HUES64 (cell line): ENCODE data around the gene TSHZ3.

Source experiments
- H3K27ac ChIP-seq: 2 replicates; pipeline ENCODE4 v1.7.0; 2013; ENCODE audit warnings: low read depth, low read length, inconsistent platforms
- H3K27me3 ChIP-seq: 2 replicates; pipeline ENCODE4 v1.6.1; 2013; ENCODE audit warnings: mild to moderate bottlenecking, low read length; ENCODE audit not compliant: insufficient read depth
- H3K36me3 ChIP-seq: 2 replicates; pipeline ENCODE4 v1.6.1; 2013; ENCODE audit warnings: mild to moderate bottlenecking, low read length; ENCODE audit not compliant: insufficient read depth
- H3K4me1 ChIP-seq: 2 replicates; pipeline ENCODE4 v1.6.1; 2013; ENCODE audit warnings: mild to moderate bottlenecking, low read length, moderate library complexity; ENCODE audit not compliant: insufficient read depth
- H3K4me3 ChIP-seq: 2 replicates; pipeline ENCODE4 v1.5.1; 2013; ENCODE audit warnings: mild to moderate bottlenecking, low read length, moderate library complexity
- H3K9ac ChIP-seq: 2 replicates; pipeline ENCODE4 v1.6.1; 2013; ENCODE audit warnings: mild to moderate bottlenecking, low read depth, low read length
- H3K9me3 ChIP-seq: 2 replicates; pipeline ENCODE4 v1.6.1; 2013; ENCODE audit warnings: low read depth, low read length; ENCODE audit not compliant: insufficient read depth
- WGBS: fragments of 150-250, 120-280 bp; methylation state at CpG from one replicate; pipeline ENCODE4 v1.1.7; 2013; ENCODE audit warnings: missing lambda C conversion rate; 5-methylcytosine and 5-hydroxymethylcytosine counted together

The TSHZ3 gene

DNA sequence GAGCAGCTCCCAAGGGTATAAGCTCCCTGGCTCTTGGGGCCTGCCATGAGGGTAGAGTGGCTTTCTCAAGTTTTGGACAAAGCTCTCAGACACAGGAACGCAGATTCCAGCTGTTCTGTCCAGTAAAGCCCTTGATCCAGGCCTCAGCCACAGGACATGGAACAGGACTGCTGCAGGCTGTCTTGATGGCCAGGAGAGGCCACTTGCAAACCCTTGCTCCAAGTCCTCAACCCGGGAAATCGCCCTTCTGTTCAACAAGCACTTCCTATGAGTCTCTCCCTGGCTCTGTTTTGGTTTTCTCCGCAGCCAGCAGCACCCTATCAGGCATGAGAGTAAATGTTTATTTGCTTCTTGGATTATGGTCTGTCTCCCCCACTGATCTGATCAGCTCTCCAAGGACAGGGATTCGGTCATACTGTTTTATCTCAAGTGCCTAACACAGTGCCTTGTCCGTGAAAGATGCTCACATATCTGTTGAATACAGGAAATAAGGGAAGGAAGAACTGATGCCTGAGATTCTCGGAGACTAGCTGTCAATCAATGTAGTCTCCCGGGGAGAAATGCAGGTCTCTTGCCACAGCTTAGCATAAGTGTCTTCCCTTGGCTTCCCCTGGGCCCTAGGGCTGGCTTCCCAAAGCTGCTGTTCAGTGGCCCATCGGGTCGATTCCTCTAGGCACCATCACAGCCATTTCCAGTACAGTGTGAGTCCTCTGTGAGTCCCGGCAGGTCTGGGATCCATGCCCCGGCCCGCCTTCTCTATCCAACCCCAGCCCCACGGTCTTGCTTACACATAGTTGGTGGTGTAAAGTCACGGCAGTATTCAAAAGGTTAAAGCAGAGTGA is 90.8 kb downstream of the TSHZ3 start:
- H3K4me3 ChIP-seq, result no peak overlapping the region
- WGBS, result 79% methylated on average over 15 of the region's 15 CpGs
- H3K27me3 ChIP-seq, result no peaks in the 10 kb centered on the region
- H3K4me1 ChIP-seq, result peaks cover 6% of the 10 kb centered on the region
- H3K9ac ChIP-seq, result no peak overlapping the region
- H3K36me3 ChIP-seq, result no peaks in the 10 kb centered on the region
- H3K27ac ChIP-seq, result no peak overlapping the region
- no peaks in the 10 kb centered on the region for H3K9me3 ChIP-seq

DNA sequence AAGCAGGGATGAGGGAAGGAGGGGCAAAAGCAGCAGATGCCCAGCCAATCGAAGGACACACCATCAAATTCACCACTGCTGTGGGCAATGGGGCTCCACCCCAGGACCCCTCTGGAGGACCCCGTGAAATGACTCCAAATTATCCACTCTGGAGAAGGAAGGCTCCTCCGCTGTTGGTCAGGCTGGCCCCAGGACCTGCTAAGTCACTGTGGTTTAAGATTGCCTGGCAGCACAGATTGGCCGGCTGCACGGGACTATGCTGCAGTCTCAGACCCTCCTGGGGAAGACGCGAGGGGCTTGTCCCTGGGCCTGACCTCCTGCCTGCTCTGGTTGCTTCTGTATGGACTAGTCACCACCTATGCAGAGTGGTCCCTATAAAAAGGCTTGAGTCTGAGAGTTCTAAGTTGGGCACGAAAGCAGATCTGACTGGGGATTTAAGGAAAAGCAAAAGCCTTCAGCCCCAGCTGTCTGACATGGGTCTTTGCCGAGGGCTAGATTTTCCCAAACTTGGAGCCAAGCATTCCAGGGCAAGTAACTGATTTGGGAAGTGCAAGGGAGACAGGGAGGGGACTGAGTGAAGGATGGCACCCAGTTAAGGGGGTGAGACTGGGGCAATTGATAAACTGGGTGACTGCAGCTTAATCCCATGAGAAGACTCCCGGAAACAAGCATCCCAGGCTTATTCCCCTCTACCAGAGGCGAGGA is 91.7 kb downstream of the TSHZ3 start:
- Histone ChIP-seq H3K27me3 (no peaks in the 10 kb centered on the region), H3K27ac (no peak overlapping the region), H3K4me3 (no peak overlapping the region), H3K9ac (no peak overlapping the region), H3K4me1 (peaks cover 4% of the 10 kb centered on the region), H3K36me3 (no peaks in the 10 kb centered on the region), H3K9me3 (no peaks in the 10 kb centered on the region)
- WGBS, result 95% methylated on average over 11 of the region's 11 CpGs

DNA sequence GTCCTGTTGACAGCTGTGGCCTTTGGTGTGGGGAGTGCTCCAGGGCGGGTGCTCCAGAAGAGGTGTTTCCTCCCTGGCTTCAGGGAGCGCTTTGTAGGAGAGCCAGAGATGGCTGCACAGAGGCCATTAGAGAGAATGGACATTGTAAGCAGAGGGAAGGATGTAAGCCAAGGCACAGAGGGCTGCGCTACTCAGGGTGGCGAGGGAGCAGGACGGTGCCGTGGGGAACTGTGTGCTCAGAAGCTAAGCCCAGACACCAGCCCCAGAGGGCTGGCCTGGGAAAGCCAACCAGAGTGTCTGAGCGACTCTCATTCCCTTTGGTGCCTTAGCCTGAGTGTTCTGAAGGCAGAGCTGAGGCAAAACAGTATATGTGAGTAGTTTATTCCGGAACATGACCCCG is 92.2 kb downstream of the TSHZ3 start:
- H3K4me1 ChIP-seq, result 0 out of 2 replicates have a peak, but pooled peaks cover 3% of the 10 kb centered on the region
- H3K9me3 ChIP-seq, result no peaks in the 10 kb centered on the region
- no peak overlapping the region for H3K27ac ChIP-seq
- WGBS, result 95% methylated on average over 9 of the region's 9 CpGs
- no peaks in the 10 kb centered on the region for H3K27me3 ChIP-seq
- H3K9ac ChIP-seq, result no peak overlapping the region
- no peak overlapping the region for H3K4me3 ChIP-seq
- no peaks in the 10 kb centered on the region for H3K36me3 ChIP-seq

DNA sequence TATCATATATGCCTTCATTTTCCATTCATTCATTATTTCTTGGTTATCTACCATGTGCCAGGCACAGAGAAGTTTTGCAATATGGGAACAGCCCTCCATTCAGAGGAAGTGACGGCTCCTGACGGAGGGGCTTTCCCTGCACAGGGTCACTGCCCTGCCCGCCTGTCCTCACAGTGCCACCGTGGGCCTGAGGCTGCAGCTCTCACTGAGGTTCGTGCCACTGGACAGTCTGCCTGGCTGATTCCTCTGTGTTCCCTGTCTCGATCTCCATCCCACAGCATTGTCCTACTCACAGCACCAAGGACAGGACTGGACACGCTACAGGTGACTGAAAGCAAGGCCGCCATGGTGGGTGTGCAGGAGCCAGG is 92.7 kb downstream of the TSHZ3 start:
- H3K9ac ChIP-seq, result no peak overlapping the region
- H3K36me3 ChIP-seq, result no peaks in the 10 kb centered on the region
- H3K9me3 ChIP-seq, result no peaks in the 10 kb centered on the region
- no peak overlapping the region for H3K4me3 ChIP-seq
- 0 out of 2 replicates have a peak, but pooled peaks cover 3% of the 10 kb centered on the region for H3K4me1 ChIP-seq
- no peak overlapping the region for H3K27ac ChIP-seq
- no peaks in the 10 kb centered on the region for H3K27me3 ChIP-seq
- WGBS, result 95% methylated on average over 8 of the region's 8 CpGs

DNA sequence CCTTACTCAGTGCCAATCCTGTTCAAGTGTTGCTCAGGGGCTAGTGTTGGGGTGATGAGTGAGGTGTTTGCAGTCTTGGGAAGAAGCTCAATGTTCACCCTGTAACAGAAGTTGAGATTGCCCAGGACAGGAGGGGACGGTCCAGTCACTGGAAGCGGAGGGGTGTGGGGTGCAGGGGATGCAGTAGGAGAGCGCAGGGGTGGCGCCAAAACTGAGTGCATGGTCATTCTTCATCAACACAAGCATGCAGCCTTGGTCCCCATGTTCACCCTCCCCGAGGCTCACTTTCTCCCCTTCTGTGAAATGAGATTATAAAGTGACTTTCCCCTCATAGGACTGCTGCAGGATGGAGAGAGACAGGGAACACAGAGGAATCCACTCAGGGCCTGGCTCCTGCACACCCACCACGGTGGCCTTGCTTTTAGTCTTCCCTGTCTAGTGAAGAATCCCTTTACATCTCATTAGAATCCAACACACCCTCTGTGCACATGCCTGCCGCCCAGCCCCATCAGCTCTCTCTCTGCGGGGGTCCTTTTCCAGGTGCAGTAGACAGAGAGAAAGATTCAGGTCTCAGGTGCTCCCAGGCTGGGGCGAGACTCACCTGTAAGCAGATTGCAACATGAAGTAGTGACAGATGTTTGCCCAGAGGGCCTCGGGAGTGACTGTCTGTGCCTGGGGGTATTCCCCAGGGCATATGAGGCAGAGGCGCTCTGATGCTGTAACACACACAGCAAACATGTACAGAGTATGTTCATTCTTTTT is 93.2 kb downstream of the TSHZ3 start:
- 90% methylated on average over 9 of the region's 11 CpGs for WGBS
- Histone ChIP-seq H3K9me3 (no peaks in the 10 kb centered on the region), H3K36me3 (no peaks in the 10 kb centered on the region), H3K9ac (no peak overlapping the region), H3K4me3 (no peak overlapping the region), H3K27me3 (no peaks in the 10 kb centered on the region), H3K4me1 (0 out of 2 replicates have a peak, but pooled peaks cover 3% of the 10 kb centered on the region), H3K27ac (no peak overlapping the region)

DNA sequence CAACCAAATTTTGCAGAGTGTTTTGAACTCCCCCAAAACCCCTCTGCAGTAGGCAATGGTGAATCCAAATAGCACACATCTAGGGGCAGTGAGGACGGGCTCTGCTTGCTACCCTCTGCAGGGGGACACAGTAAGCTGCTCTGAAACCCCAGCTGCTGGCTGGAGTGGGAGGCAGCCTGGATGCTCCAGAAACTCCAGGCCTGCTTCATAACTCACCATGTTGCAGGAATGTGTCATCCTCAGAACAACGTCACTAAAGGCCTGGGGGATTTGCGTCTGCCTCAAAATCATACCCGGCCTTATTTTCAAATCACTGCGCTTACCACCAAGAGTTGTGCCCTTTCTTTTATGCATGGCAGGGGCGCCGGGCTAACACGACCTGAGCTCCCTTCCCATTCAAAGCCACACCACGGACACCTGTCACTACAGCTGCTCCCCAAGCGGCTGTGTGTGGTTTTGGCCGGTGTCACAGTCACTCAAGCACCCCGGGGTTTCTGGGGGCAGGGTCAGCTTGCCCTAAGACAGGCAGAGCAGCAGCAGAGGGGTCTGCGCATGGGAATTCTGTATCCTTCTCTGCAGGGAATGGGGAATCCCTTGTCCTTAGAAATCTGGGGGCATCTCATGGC is 93.9 kb downstream of the TSHZ3 start:
- Histone ChIP-seq H3K4me1 (0 out of 2 replicates have a peak, but pooled peaks cover 3% of the 10 kb centered on the region), H3K27me3 (no peaks in the 10 kb centered on the region), H3K9ac (no peak overlapping the region), H3K9me3 (no peaks in the 10 kb centered on the region), H3K36me3 (no peaks in the 10 kb centered on the region), H3K4me3 (no peak overlapping the region), H3K27ac (no peak overlapping the region)
- 88% methylated on average over 13 of the region's 13 CpGs for WGBS

DNA sequence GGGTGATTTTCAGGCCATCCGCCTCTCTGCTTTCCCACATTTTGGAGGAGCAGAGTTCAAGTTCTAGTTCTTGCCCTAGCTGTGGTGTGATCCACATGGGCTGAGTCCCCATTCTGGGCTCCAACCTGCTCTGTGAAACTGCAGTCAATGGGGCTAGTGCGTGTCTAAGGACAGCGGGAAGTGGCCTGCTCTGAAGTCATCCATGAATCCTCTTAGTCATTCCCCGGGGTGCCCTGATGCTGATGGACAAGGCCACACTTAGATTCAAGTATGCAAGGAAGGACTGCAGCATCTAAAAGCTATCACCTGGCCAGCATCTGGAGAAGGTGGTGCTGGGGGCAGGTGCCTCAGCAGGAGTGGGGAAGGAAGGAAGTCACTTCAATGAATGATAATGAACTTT is 94.6 kb downstream of the TSHZ3 start:
- 92% methylated on average over 4 of the region's 4 CpGs for WGBS
- Histone ChIP-seq H3K36me3 (no peaks in the 10 kb centered on the region), H3K27me3 (no peaks in the 10 kb centered on the region), H3K27ac (no peak overlapping the region), H3K4me3 (no peak overlapping the region), H3K4me1 (0 out of 2 replicates have a peak, but pooled peaks cover 3% of the 10 kb centered on the region), H3K9ac (no peak overlapping the region), H3K9me3 (no peaks in the 10 kb centered on the region)

DNA sequence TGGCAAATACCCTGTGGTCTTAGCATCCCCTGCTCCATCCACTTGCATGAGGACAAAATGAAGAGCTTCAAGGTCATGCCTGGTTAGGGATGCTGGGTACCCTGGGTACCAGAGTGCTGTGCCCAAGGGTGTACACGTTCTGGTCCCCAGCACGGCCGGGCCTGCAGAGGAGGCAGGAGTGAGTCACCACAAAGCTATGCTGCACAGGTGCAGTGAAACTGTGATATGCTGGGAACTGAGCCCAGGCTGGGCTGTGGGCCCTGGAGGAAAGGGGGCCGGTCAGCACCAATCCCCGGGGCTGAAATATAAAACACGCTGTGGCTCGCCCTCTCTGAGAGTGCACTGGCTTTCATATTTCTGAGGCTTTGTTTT is 95.1 kb downstream of the TSHZ3 start:
- Histone ChIP-seq H3K27me3 (no peaks in the 10 kb centered on the region), H3K4me1 (0 out of 2 replicates have a peak, but pooled peaks cover 3% of the 10 kb centered on the region), H3K9me3 (no peaks in the 10 kb centered on the region), H3K27ac (no peak overlapping the region), H3K4me3 (no peak overlapping the region), H3K36me3 (no peaks in the 10 kb centered on the region), H3K9ac (no peak overlapping the region)
- WGBS, result 81% methylated on average over 7 of the region's 7 CpGs

DNA sequence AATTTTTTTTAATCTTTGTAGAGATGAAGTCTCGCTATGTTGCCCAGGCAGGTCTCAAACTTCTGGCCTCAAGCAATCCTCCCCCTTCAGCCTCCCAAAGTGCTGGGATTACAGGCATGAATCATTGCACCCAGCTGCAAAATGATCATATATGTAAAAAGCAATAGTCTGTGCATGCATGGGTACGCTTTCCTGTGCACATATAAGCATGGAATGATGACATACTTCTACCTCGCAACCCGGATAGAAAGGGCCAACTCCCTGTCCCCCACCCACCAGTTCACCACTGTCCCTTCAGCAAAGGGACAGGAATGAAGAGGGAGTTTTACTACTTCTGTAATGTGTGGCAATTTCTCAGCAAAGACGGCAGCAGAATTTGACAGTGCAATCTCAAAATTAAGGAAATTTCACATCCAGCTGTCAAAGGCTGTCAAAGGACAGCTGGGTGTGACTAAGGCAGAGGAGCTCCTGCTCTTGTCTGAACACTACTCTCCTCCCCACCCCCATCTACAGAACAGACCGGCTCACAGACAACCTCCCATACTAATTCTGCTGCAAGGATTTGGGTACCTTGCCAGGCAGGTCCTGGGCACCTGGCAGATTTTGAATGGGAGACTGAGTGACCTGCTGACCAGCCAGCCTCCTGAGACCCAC is 95.6 kb downstream of the TSHZ3 start:
- Histone ChIP-seq H3K9me3 (no peaks in the 10 kb centered on the region), H3K36me3 (no peaks in the 10 kb centered on the region), H3K27ac (no peak overlapping the region), H3K4me1 (0 out of 2 replicates have a peak, but pooled peaks cover 3% of the 10 kb centered on the region), H3K27me3 (no peaks in the 10 kb centered on the region), H3K4me3 (no peak overlapping the region), H3K9ac (no peak overlapping the region)
- 94% methylated on average over 5 of the region's 6 CpGs for WGBS

DNA sequence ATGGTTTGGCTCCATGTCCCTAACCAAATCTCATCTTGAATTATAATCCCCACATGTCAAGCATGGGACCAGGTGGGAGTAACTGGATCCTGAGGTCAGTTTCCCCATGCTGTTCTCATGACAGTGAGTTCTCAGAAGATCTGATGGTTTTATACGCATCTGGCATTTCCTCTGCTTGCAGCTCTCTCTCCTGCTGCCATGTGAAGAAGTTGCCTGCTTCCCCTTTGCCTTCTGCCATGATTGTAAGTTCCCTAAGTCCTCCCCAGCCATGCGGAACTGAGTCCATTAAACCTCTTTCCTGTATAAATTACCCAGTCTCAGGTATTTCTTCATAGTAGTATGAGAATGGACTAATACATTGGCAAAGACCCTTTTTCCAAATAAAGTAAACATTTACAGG is 96.8 kb downstream of the TSHZ3 start:
- Histone ChIP-seq H3K4me3 (no peak overlapping the region), H3K4me1 (0 out of 2 replicates have a peak, but pooled peaks cover 3% of the 10 kb centered on the region), H3K27ac (no peak overlapping the region), H3K36me3 (no peaks in the 10 kb centered on the region), H3K27me3 (no peaks in the 10 kb centered on the region), H3K9ac (no peak overlapping the region), H3K9me3 (no peaks in the 10 kb centered on the region)
- 96% methylated on average over 2 of the region's 2 CpGs for WGBS
